Upper lobe of left lung (tissue), 6 donors: ENCODE results near the gene KIAA1217. TPM values are rescaled to one million over a fixed set of nuclear protein-coding genes. Genes with fewer than 3 reads are reported as not detected.

ENCODE experiments used
- ATAC-seq, 2 donors: fragments of 200-7000 bp; cut with Tn5 transposase; one replicate each; pipeline ENCODE4 v1.9.1; 2022; ENCODE audit warnings: mild to moderate bottlenecking in 2 of 2, moderate library complexity in 2 of 2; ENCODE audit not compliant: low FRiP score in 2 of 2
- DNase-seq, 2 donors: peaks; one replicate each; pipeline ENCODE4 v3.0.0-alpha.2; 2019 to 2020
- H3K27ac ChIP-seq, 4 donors: fragments of 200-600 bp; sonication (generic); one replicate each; pipeline ENCODE4 v1.5.1; 2016 to 2019
- H3K27me3 ChIP-seq, 4 donors: fragments of 200-600 bp; sonication (generic); one replicate each; pipeline ENCODE4 v1.5.1; 2017 to 2019
- H3K36me3 ChIP-seq, 4 donors: fragments of 200-600 bp; sonication (generic); one replicate each; pipeline ENCODE4 v1.5.1; 2016 to 2019
- H3K4me1 ChIP-seq, 4 donors: fragments of 200-600 bp; sonication (generic); one replicate each; pipeline ENCODE4 v1.5.1; 2018 to 2019
- H3K4me3 ChIP-seq, 4 donors: fragments of 200-600 bp; sonication (generic); one replicate each; pipeline ENCODE4 v1.5.1; 2017 to 2019; ENCODE audit warnings: mild to moderate bottlenecking in 2 of 4, moderate library complexity in 1 of 4
- H3K9me3 ChIP-seq, 4 donors: fragments of 200-600 bp; sonication (generic); one replicate each; pipeline ENCODE4 v1.5.1; 2018 to 2019
- CTCF ChIP-seq, 6 experiments: fragments of 450-650 bp in 4 of 6; fragments of 200-600 bp in 2 of 6; sonication (generic) in 2 of 6; IDR thresholded peaks; one replicate each; pipeline ENCODE4 v1.5.1; 2016 to 2019; ENCODE audit warnings: antibody characterized with exemption in 6 of 6
- EP300 ChIP-seq, 4 donors: sonication (generic); formaldehyde crosslinking; IDR thresholded peaks; one replicate each; pipeline ENCODE4 v1.5.1; 2017; ENCODE audit warnings: antibody characterized with exemption in 4 of 4, control low read depth in 2 of 4
- POLR2A ChIP-seq, 4 donors: fragments of 450-650 bp; IDR thresholded peaks; one replicate each; pipeline ENCODE4 v1.5.1; 2016 to 2017; ENCODE audit warnings: antibody characterized with exemption in 4 of 4, mild to moderate bottlenecking in 2 of 4
- POLR2AphosphoS5 ChIP-seq, 2 donors: sonication (generic); formaldehyde crosslinking; IDR thresholded peaks; one replicate each; pipeline ENCODE4 v1.5.1; 2017; ENCODE audit warnings: antibody characterized with exemption in 2 of 2
- WGBS, 2 donors: methylation state at CpG; one replicate each; pipeline ENCODE4 v1.1.5; 2017 to 2018; 5-methylcytosine and 5-hydroxymethylcytosine counted together
- total RNA-seq, 6 donors: library from RNA; depleted of rRNA in 4 of 6; stranded (reverse); fragments of >200 nt in 4 of 6; gene quantifications; one replicate each; pipeline versions ENCODE4 v1.1.0 to v1.2.1, GENCODE V29; 2016 to 2021
- donor health status: DM: no; HTN: no; CAD: no; lungs with moderate emphysema.
- donor health status: DM: no; HTN: yes; CAD: no; lungs with severe emphysema.

KIAA1217 gene
- total RNA-seq, 6 donors from 2014 or later = 18.4 to 109 (median 41.0) TPM

- TF ChIP-seq EP300 (IDR thresholded peaks at IDR 0.05) (no peak), POLR2AphosphoS5 (IDR thresholded peaks at IDR 0.05) (no peak), CTCF (IDR thresholded peaks at IDR 0.05) (no peak), POLR2A (IDR thresholded peaks at IDR 0.05) (no peak)
- Histone ChIP-seq H3K27ac (no peak overlapping the region), H3K4me1 (no peaks in the 10 kb centered on the region), H3K9me3 (no peaks in the 10 kb centered on the region), H3K27me3 (no peaks in the 10 kb centered on the region), H3K4me3 (no peak overlapping the region), H3K36me3 (peaks cover 0 to 14% (median 3%) of the 10 kb centered on the region in 4 donors)
- no peak for DNase-seq
- WGBS, 2 donors = 79 to 85% methylated on average over 9 of the region's 9 CpGs
- no peak for ATAC-seq
Measured at GRCh38 chr10:24513155-24513554, 304.2 kb downstream of the KIAA1217 start.

GRCh38 chr10:24515481-24515880 is 306.5 kb downstream of the KIAA1217 start:
- Histone ChIP-seq H3K27ac (no peak overlapping the region), H3K4me1 (peaks cover 0 to 12% (median 5%) of the 10 kb centered on the region in 4 donors), H3K36me3 (peaks cover 0 to 18% (median 3%) of the 10 kb centered on the region in 4 donors), H3K4me3 (no peak overlapping the region), H3K27me3 (no peaks in the 10 kb centered on the region), H3K9me3 (no peaks in the 10 kb centered on the region)
- WGBS, 2 donors = 79 to 86% methylated on average over 2 of the region's 2 CpGs
- no peak for TF ChIP-seq CTCF (IDR thresholded peaks at IDR 0.05)
- TF ChIP-seq POLR2A (IDR thresholded peaks at IDR 0.05) = no peak
- no peak for TF ChIP-seq POLR2AphosphoS5 (IDR thresholded peaks at IDR 0.05)
- no peak for TF ChIP-seq EP300 (IDR thresholded peaks at IDR 0.05)
- ATAC-seq (no peak), DNase-seq (no peak)

GRCh38 chr10:24518411-24518810 is 309.5 kb downstream of the KIAA1217 start:
- ATAC-seq = no peak
- Histone ChIP-seq H3K27me3 (no peaks in the 10 kb centered on the region), H3K4me1 (peaks cover 0 to 12% (median 5%) of the 10 kb centered on the region in 4 donors), H3K36me3 (peaks cover 0 to 31% (median 7%) of the 10 kb centered on the region in 4 donors), H3K27ac (peak overlapping the region in 1 of 4 donors; percentile 3), H3K4me3 (no peak overlapping the region), H3K9me3 (no peaks in the 10 kb centered on the region)
- TF ChIP-seq POLR2A (IDR thresholded peaks at IDR 0.05) (no peak), POLR2AphosphoS5 (IDR thresholded peaks at IDR 0.05) (no peak), EP300 (IDR thresholded peaks at IDR 0.05) (no peak), CTCF (IDR thresholded peaks at IDR 0.05) (no peak)
- 58 to 59% methylated on average over 7 of the region's 7 CpGs for WGBS, 2 donors
- no peak for DNase-seq

DNA sequence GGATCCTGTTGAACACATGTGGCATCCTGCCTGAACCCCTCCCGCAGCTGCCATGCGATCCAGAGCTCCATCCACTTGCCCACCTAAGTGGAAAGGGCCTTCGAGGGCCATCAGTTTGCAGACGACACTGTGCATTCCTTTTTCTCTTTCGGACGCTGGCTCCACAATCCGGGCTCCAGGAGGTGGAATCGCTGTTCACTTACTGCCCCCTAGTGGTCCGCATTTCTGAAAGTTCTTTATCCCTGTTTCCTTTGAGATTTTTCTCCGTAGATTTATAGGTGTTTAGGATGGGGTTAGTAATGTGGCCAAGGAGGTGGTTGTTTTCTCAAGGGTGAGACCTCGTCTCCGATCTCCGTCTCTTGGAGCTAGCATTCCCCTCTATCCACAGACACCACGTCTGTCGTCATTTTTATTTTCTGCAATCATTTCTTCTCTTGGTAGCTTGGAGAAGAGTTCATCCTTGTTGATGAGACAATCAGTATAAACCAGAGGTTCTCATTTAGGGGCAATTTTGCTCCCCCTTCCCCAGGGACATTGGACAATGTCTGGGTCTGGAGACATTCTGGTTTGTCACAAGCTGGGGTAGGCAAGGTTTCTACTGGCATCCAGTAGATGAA is 310.2 kb downstream of the KIAA1217 start:
- Histone ChIP-seq H3K4me3 (no peak overlapping the region), H3K36me3 (peaks cover 0 to 33% (median 8%) of the 10 kb centered on the region in 4 donors), H3K27ac (peak overlapping the region in 2 of 4 donors; percentile 3 to 5), H3K4me1 (peaks cover 0 to 12% (median 5%) of the 10 kb centered on the region in 4 donors), H3K27me3 (no peaks in the 10 kb centered on the region), H3K9me3 (no peaks in the 10 kb centered on the region)
- ATAC-seq (peak; percentile 41 to 79), DNase-seq (peak in 1 of 2 donors; percentile 51)
- TF ChIP-seq POLR2A (IDR thresholded peaks at IDR 0.05) = no peak
- TF ChIP-seq CTCF (IDR thresholded peaks at IDR 0.05) = peak; percentile 33 to 67 (median 56)
- no peak for TF ChIP-seq POLR2AphosphoS5 (IDR thresholded peaks at IDR 0.05)
- TF ChIP-seq EP300 (IDR thresholded peaks at IDR 0.05) = no peak
- WGBS, 2 donors = 26 to 28% methylated on average over 15 of the region's 15 CpGs

DNA sequence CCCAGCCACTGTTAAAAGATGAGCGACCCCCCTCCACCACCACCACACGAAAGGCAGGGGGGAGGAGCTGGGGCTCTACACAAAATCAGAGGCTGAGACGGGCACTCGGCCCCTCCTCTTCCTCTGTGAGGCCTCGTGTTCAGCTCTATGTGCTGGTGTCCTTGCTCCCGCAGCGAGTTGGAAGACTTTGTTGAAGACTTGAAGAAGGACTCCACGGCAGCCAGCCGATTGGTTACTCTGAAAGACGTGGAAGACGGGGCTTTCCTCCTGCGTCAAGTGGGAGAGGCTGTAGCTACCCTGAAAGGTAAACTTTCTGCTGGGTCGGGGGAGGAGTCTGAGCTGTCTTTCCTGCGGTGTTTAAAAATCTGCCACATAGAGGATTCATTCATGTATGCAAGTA is 311.0 kb downstream of the KIAA1217 start:
- Histone ChIP-seq H3K27me3 (no peaks in the 10 kb centered on the region), H3K36me3 (peaks cover 0 to 38% (median 17%) of the 10 kb centered on the region in 4 donors), H3K27ac (no peak overlapping the region), H3K4me1 (peaks cover 0 to 12% (median 5%) of the 10 kb centered on the region in 4 donors), H3K9me3 (no peaks in the 10 kb centered on the region), H3K4me3 (no peak overlapping the region)
- no peak for DNase-seq
- no peak for TF ChIP-seq EP300 (IDR thresholded peaks at IDR 0.05)
- no peak for TF ChIP-seq POLR2A (IDR thresholded peaks at IDR 0.05)
- WGBS, 2 donors = 39 to 56% methylated on average over 13 to 14 of the region's 14 CpGs
- ATAC-seq = no peak
